Smooth muscle cell (in vitro differentiated cells): Measurements from ENCODE around the gene POLG2. TPM values are rescaled to one million over a fixed set of nuclear protein-coding genes. Genes with fewer than 3 reads are reported as not detected.
A peak's percentile ranks its signal among the peaks of the same experiment; 100 is the strongest.
"Not testable (repeated sequence)": the region's sequence is repeated elsewhere in the genome, so short reads cannot be mapped to it uniquely, and the experiment has no call there.

Experiments
- DNase-seq: peaks from one replicate; lab custom pipeline; 2025; ENCODE audit not compliant: unreplicated experiment; lab: John Stamatoyannopoulos, UW
- H2AFZ ChIP-seq: fragments of 200-600 bp; sonication (generic); 2 replicates; pipeline ENCODE4 v1.6.0; 2016; ENCODE audit warnings: antibody characterized with exemption, low read depth, mild to moderate bottlenecking
- H3F3A ChIP-seq: fragments of 200-600 bp; sonication (generic); 2 replicates; pipeline ENCODE4 v1.6.0; 2017; ENCODE audit warnings: antibody characterized with exemption, low read depth
- H3K27ac ChIP-seq: fragments of 200-600 bp; sonication (generic); 2 replicates; pipeline ENCODE4 v1.5.1; 2016; ENCODE audit warnings: low read depth, mild to moderate bottlenecking
- H3K27me3 ChIP-seq: fragments of 200-600 bp; sonication (generic); 2 replicates; pipeline ENCODE4 v1.6.1; 2016; ENCODE audit warnings: low read depth, mild to moderate bottlenecking
- H3K36me3 ChIP-seq: fragments of 200-600 bp; sonication (generic); 2 replicates; pipeline ENCODE4 v1.5.1; 2016; ENCODE audit warnings: low read depth
- H3K4me1 ChIP-seq: fragments of 200-600 bp; sonication (generic); 2 replicates; pipeline ENCODE4 v1.5.1; 2016; ENCODE audit warnings: low read depth
- H3K4me2 ChIP-seq: fragments of 200-600 bp; sonication (generic); 2 replicates; pipeline ENCODE4 v1.6.0; 2016; ENCODE audit warnings: mild to moderate bottlenecking
- H3K4me3 ChIP-seq: fragments of 200-600 bp; sonication (generic); 2 replicates; pipeline ENCODE4 v1.5.1; 2016; ENCODE audit warnings: mild to moderate bottlenecking
- H3K79me2 ChIP-seq: fragments of 200-600 bp; sonication (generic); 2 replicates; pipeline ENCODE4 v1.6.0; 2016; ENCODE audit warnings: low read depth, mild to moderate bottlenecking
- H3K9ac ChIP-seq: fragments of 200-600 bp; sonication (generic); 2 replicates; pipeline ENCODE4 v1.6.0; 2016; ENCODE audit warnings: low read depth
- H3K9me3 ChIP-seq: fragments of 200-600 bp; sonication (generic); replicated peaks from 2 replicates; pipeline ENCODE4 v1.5.1; 2016; ENCODE audit warnings: low read depth
- H4K20me1 ChIP-seq: fragments of 200-600 bp; sonication (generic); 2 replicates; pipeline ENCODE4 v1.6.0; 2016; ENCODE audit warnings: low read depth
- CTCF ChIP-seq: fragments of 200-600 bp; sonication (generic); IDR thresholded peaks from 2 replicates; pipeline ENCODE4 v1.5.1; 2017; ENCODE audit warnings: borderline replicate concordance, mild to moderate bottlenecking, antibody characterized with exemption; ENCODE audit not compliant: insufficient read depth, poor library complexity, severe bottlenecking
- WGBS: methylation state at CpG from one replicate; pipeline ENCODE4 v1.1.7; 2016; ENCODE audit warnings: low lambda C conversion rate; 5-methylcytosine and 5-hydroxymethylcytosine counted together
- microRNA-seq: library from miRNA; unstranded; fragments of <30 nt; microRNA quantifications from one replicate; pipeline ENCODE4, GENCODE V29; 2016; ENCODE audit warnings: borderline number of aligned reads
- polyA plus RNA-seq: library from polyadenylated mRNA; unstranded; fragments of >200 nt; fragmentation: Nextera tagmentation; extraction: Ambion mirVana; gene quantifications from 2 replicates; pipeline ENCODE4 v1.2.1, GENCODE V29; 2016
- small RNA-seq: library from RNA; depleted of rRNA; stranded (forward); fragments of <200 nt; gene quantifications from one replicate; pipeline ENCODE3, GENCODE V24; 2014
- total RNA-seq: library from RNA; depleted of rRNA; stranded (reverse); fragments of >200 nt; gene quantifications from 2 replicates; pipeline ENCODE4 v1.2.3, GENCODE V29; 2014

POLG2 gene
- total and polyA plus RNA-seq, 2 experiments from 2014 or later = 8.0 to 22.6 TPM

DNA sequence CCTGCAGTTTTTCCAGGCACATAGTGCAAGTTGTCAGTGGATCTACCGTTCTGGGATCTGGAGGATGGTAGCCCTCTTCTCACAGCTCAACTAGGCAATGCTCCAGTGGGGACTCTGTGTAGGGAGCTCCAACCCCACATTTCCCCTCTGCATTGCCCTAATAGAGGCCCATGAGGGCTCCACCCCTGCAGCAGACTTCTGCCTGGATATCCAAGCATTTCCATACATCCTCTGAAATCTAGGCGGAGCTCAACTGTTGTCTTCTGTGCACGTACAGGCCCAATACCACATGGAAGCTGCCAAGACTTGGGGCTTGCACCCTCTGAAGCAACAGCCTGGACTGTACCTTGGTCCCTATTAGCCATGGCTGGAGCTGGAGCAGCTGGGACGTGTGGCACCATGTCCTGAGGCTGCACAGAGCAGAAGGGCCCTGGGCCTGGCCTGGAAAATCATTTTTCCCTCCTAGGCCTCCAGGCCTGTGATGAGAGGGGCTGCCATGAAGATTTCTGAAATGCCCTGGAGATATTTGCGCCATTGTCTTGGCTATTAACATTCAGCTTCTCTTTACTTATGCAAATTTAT is 58.8 kb downstream of the POLG2 start:
- no peak for TF ChIP-seq CTCF
- no peak overlapping the region for H3K9ac ChIP-seq
- H3F3A ChIP-seq = no peaks in the 10 kb centered on the region
- H3K4me2 ChIP-seq = no peak overlapping the region
- no peaks in the 10 kb centered on the region for H4K20me1 ChIP-seq
- H3K4me3 ChIP-seq = no peak overlapping the region
- no peak for DNase-seq
- H3K27ac ChIP-seq = no peak overlapping the region
- H3K79me2 ChIP-seq = no peaks in the 10 kb centered on the region
- WGBS = 87% methylated on average over 5 of the region's 5 CpGs
- no peak overlapping the region for H2AFZ ChIP-seq
- H3K9me3 ChIP-seq = no peaks in the 10 kb centered on the region
- no peaks in the 10 kb centered on the region for H3K27me3 ChIP-seq
- no peaks in the 10 kb centered on the region for H3K36me3 ChIP-seq
- H3K4me1 ChIP-seq = no peaks in the 10 kb centered on the region

GRCh38 chr17:64431534-64431933 is 65.3 kb downstream of the POLG2 start:
- Histone ChIP-seq H3K79me2 (no peaks in the 10 kb centered on the region), H3K9me3 (no peaks in the 10 kb centered on the region), H3K4me1 (no peaks in the 10 kb centered on the region), H3F3A (no peaks in the 10 kb centered on the region), H3K36me3 (no peaks in the 10 kb centered on the region), H3K4me2 (no peak overlapping the region), H2AFZ (no peak overlapping the region), H3K27me3 (no peaks in the 10 kb centered on the region), H3K9ac (no peak overlapping the region), H4K20me1 (no peaks in the 10 kb centered on the region), H3K27ac (no peak overlapping the region), H3K4me3 (no peak overlapping the region)
- DNase-seq = no peak
- no peak for TF ChIP-seq CTCF
- WGBS = 90% methylated on average over 6 of the region's 6 CpGs

DNA sequence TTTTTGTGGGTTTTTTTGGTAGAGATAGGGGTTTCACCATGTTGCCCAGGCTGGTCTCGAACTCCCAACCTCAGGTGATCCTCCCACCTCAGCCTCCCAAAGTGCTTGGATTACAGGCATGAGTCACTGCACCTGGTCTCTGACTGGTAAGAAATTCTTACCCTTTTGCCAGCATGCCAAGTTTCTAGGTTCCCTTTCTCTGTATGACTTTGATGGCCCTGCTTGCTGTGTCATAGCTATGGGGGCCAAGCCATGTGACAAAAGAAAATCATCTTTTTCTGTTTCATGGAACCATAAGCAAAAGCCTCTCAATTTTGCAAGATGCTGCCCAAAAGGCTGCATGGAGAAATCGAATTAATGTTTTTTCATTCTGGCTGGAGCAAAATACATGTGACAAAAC is 66.8 kb downstream of the POLG2 start:
- not testable (repeated sequence) for H3K4me3 ChIP-seq, H3K36me3 ChIP-seq, H3K9ac ChIP-seq, DNase-seq, H2AFZ ChIP-seq, H3F3A ChIP-seq, H3K27ac ChIP-seq, H3K4me2 ChIP-seq, H3K27me3 ChIP-seq, H3K4me1 ChIP-seq, H3K79me2 ChIP-seq, H4K20me1 ChIP-seq, H3K9me3 ChIP-seq
- WGBS = 89% methylated on average over 2 of the region's 2 CpGs

- no peak overlapping the region for H3K27ac ChIP-seq
- no peak overlapping the region for H2AFZ ChIP-seq
- H3K27me3 ChIP-seq = no peaks in the 10 kb centered on the region
- H3K9ac ChIP-seq = no peak overlapping the region
- H3K4me1 ChIP-seq = no peaks in the 10 kb centered on the region
- no peak overlapping the region for H3K4me2 ChIP-seq
- no peaks in the 10 kb centered on the region for H3K36me3 ChIP-seq
- no peak for DNase-seq
- no peaks in the 10 kb centered on the region for H4K20me1 ChIP-seq
- H3K4me3 ChIP-seq = no peak overlapping the region
- WGBS = 85% methylated on average over 1 of the region's 1 CpG
- no peaks in the 10 kb centered on the region for H3K9me3 ChIP-seq
- H3F3A ChIP-seq = no peaks in the 10 kb centered on the region
- no peaks in the 10 kb centered on the region for H3K79me2 ChIP-seq
- no peak for TF ChIP-seq CTCF
Measured at GRCh38 chr17:64428406-64428805, 68.4 kb downstream of the POLG2 start.

Small RNAs within 50 kb of the gene (microRNA-seq; reads per million reads assigned to microRNA genes)
- gene MIR3064 = 18.7 reads per million, percentile 25 among the genes with 10 or more reads in this experiment
- not detected for gene MIR5047

Small RNAs within 50 kb of the gene (small RNA-seq; reads per million reads assigned to genes)
- gene ATP5MFP4 = 0.26 reads per million, percentile 2 among the genes with 10 or more reads in this experiment

Other genes starting within 250 kb of the POLG2 start
- gene TEX2, start 233.8 kb downstream of the POLG2 start, total RNA-seq = 25.6 and 26.2 TPM in 2 replicates
- gene TEX2, start 233.8 kb downstream of the POLG2 start, polyA plus RNA-seq = 8.6 and 16.0 TPM in 2 replicates
- gene PECAM1, start 106.2 kb downstream of the POLG2 start, total RNA-seq = not detected in 2 replicates
- gene PECAM1, start 106.2 kb downstream of the POLG2 start, polyA plus RNA-seq = not detected in 2 replicates
- gene MILR1, start 47.9 kb downstream of the POLG2 start, total RNA-seq = not detected in 2 replicates
- gene MILR1, start 47.9 kb downstream of the POLG2 start, polyA plus RNA-seq = not detected in 2 replicates
- 679 and 752 TPM in 2 replicates for gene DDX5, start 9.2 kb upstream of the POLG2 start, total RNA-seq
- gene DDX5, start 9.2 kb upstream of the POLG2 start, polyA plus RNA-seq = 446 and 533 TPM in 2 replicates
- gene CEP95, start 9.9 kb upstream of the POLG2 start, total RNA-seq = 55.4 and 59.5 TPM in 2 replicates
- gene CEP95, start 9.9 kb upstream of the POLG2 start, polyA plus RNA-seq = 21.3 and 35.6 TPM in 2 replicates
- 91.2 and 102 TPM in 2 replicates for gene SMURF2, start 165.3 kb upstream of the POLG2 start, total RNA-seq
- gene SMURF2, start 165.3 kb upstream of the POLG2 start, polyA plus RNA-seq = 38.9 and 40.1 TPM in 2 replicates